Measurements from ENCODE around the gene IL10RA.

Gene IL10RA

DNA sequence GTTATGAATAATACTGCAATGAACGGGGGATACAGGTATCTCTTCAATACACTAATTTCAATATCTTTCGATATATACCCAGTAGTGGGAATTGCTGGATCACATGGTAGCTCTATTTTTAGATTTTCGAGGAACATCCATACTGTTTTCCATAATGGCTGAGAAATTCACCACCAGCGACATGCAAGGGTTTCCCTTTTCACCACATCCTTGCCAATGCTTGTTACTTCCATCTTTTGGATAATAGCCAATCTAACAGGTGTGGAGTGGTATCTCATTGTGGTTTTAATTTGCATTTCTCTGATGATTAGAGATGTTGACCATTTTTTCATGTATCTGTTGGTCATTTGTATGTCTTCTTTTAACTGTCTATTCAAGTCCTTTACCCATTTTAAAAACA, 5.9 kb downstream of the IL10RA start:
- DNase-seq (ENCODE audit: low read depth) = no peak
- TF ChIP-seq, protein P1, sequence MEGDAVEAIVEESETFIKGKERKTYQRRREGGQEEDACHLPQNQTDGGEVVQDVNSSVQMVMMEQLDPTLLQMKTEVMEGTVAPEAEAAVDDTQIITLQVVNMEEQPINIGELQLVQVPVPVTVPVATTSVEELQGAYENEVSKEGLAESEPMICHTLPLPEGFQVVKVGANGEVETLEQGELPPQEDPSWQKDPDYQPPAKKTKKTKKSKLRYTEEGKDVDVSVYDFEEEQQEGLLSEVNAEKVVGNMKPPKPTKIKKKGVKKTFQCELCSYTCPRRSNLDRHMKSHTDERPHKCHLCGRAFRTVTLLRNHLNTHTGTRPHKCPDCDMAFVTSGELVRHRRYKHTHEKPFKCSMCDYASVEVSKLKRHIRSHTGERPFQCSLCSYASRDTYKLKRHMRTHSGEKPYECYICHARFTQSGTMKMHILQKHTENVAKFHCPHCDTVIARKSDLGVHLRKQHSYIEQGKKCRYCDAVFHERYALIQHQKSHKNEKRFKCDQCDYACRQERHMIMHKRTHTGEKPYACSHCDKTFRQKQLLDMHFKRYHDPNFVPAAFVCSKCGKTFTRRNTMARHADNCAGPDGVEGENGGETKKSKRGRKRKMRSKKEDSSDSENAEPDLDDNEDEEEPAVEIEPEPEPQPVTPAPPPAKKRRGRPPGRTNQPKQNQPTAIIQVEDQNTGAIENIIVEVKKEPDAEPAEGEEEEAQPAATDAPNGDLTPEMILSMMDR (IDR thresholded peaks at IDR 0.05; ENCODE audit: control insufficient read depth, insufficient read depth, low read depth, low read length, missing control alignments) = no peak
- no peak overlapping the region for H3K4me3 ChIP-seq (ENCODE audit: control insufficient read depth, low read depth, low read length)

DNA sequence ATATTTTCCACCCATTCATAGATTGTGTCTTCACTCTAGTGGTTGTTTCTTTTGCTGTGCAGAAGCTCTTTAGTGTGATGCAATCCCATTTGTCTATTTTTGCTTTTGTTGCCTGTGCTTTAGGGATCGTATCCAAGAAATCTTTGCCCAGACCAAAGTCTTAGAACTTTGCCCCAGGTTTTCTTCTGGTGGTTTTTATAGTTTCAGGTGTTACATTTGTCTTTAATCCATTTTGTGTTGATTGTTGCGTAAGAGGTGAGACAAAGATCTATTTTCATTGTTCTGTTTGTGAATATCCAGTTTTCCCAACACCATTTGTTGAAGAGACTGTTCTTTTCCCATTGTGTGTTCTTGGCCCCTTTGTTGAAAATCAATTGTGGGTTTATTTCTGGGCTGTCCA, 6.4 kb downstream of the IL10RA start:
- no peak overlapping the region for H3K4me3 ChIP-seq (ENCODE audit: control insufficient read depth, low read depth, low read length)
- DNase-seq (ENCODE audit: low read depth) = no peak
- TF ChIP-seq, protein P1 (IDR thresholded peaks at IDR 0.05; ENCODE audit: control insufficient read depth, insufficient read depth, low read depth, low read length, missing control alignments) = no peak

DNA sequence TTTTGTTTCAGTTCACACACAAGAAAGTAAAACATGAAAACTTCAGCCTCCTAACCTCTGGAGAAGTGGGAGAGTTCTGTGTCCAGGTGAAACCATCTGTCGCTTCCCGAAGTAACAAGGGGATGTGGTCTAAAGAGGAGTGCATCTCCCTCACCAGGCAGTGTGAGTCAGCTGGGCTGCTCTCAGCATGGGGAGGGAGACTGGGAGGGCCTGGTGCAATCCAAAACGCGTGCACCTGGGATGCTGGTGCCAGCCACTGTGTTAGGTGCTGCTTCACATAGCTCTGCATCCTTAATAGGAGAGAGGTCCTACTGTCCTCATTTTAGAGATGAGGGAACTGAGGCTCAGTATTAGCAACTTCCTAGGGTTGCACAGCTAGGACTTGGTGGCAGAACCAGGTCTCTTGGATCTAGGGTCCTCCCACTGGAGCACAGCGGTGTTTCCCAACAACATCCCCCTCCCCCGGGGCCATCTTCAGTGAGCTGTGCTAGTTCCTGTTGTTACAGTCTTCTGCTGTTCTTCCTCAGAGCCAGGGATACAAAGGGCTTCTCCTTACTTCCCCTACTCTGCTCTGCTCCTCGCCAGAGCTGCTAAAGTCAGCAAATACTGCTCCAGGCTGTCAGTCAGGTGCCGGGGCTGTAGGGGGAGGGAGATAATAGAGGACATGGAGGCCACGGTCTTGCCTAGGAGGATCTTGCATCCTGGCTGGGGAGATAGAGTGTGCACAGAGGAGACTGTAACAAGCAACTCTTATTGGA, 8.0 kb downstream of the IL10RA start:
- H3K4me3 ChIP-seq (ENCODE audit: control insufficient read depth, low read depth, low read length) = no peak overlapping the region
- DNase-seq (ENCODE audit: low read depth) = no peak
- TF ChIP-seq, protein P1 (IDR thresholded peaks at IDR 0.05; ENCODE audit: control insufficient read depth, insufficient read depth, low read depth, low read length, missing control alignments) = no peak

DNA sequence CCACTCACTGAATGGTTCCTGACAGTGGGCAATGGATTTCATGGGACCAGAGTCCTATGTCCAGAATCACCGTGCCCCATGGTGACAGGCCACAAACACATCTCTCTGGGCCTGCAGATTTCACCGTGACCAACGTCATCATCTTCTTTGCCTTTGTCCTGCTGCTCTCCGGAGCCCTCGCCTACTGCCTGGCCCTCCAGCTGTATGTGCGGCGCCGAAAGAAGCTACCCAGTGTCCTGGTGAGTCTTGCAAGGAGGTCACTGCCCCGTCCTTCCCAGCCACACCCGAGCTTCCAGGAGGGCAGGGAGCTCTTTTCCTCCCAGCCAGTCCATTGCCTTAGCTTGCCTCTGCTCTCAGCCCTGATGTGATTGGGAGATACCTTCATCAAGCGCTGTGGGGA, 9.3 kb downstream of the IL10RA start:
- DNase-seq (ENCODE audit: low read depth) = no peak

DNA sequence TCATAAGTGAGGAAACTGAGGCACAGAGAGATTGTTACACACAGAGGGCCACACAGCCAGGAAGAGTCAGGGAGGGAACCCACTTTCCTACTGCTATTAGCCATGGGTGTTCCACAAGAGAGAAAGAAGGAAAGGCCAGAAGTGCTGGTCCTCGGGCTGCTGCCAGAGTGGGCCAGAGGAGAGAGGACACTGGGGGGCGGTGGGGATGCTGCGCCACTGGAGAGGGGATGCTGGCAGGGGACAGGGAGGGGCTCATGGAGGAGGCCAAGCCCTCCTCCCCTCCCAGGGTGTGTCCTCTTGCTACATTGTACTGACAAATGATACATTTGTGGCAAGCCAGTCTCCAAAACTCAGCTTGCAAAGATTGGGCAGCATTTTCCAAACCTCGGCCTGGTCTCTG, 9.9 kb downstream of the IL10RA start:
- DNase-seq (ENCODE audit: low read depth) = no peak
- H3K4me3 ChIP-seq (ENCODE audit: control insufficient read depth, low read depth, low read length) = no peak overlapping the region
- TF ChIP-seq, protein P1 (IDR thresholded peaks at IDR 0.05; ENCODE audit: control insufficient read depth, insufficient read depth, low read depth, low read length, missing control alignments) = no peak

More for the DNA sequence above, 9.3 kb downstream of the IL10RA start:
- TF ChIP-seq, protein P1 (IDR thresholded peaks at IDR 0.05; ENCODE audit: control insufficient read depth, insufficient read depth, low read depth, low read length, missing control alignments) = no peak
- H3K4me3 ChIP-seq (ENCODE audit: control insufficient read depth, low read depth, low read length) = no peak overlapping the region

DNA sequence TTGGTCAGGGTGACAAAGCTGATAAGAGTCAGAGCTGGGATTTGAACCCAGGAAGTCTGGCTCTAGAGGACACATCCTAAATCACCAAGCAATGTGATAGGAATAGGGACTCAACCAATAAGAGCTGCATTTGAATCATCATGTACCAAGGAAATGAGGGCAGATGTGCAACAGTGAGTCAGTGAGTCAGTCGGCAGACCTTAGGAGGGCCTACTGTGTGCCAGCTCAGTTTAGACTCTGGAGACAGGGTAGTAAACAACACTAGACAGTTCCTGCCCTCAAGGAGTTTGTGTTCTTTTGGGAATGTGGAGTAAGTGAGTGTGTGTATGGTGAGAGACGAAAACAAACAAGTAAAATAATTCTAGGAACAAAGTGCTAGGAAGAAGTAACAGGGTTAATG, 11.2 kb downstream of the IL10RA start:
- H3K4me3 ChIP-seq (ENCODE audit: control insufficient read depth, low read depth, low read length) = no peak overlapping the region
- TF ChIP-seq, protein P1 (IDR thresholded peaks at IDR 0.05; ENCODE audit: control insufficient read depth, insufficient read depth, low read depth, low read length, missing control alignments) = no peak
- no peak for DNase-seq (ENCODE audit: low read depth)
